CD4-positive, alpha-beta memory T cell (primary cell): ENCODE results near the gene CDH18. TPM values are rescaled to one million over a fixed set of nuclear protein-coding genes. Genes with fewer than 3 reads are reported as not detected.

Source experiments
- CTCF ChIA-PET: fragments of 350-600 bp; sonication (Branson Sonifier 250); formaldehyde crosslinking; loops from one replicate; lab custom pipeline; 2021; ENCODE audit warnings: inconsistent platforms; ENCODE audit not compliant: partially characterized antibody; lab: Charles Lee
- POLR2A ChIA-PET: fragments of 350-600 bp; sonication (Branson Sonifier 250); formaldehyde crosslinking; loops from one replicate; lab custom pipeline; 2021; ENCODE audit not compliant: partially characterized antibody; lab: Charles Lee
- DNase-seq, 5 donors: peaks; one replicate each; pipeline versions ENCODE4 v3.0.0 to v3.0.0-alpha.2; 2020 to 2022; ENCODE audit warnings: mixed read lengths in 1 of 5
- H3K27ac ChIP-seq: one replicate; pipeline ENCODE4 v1.7.0; 2013; ENCODE audit warnings: low read depth, low read length
- H3K27me3 ChIP-seq: 2 replicates; pipeline ENCODE4 v1.7.0; 2013; ENCODE audit warnings: mild to moderate bottlenecking, low read length, moderate library complexity; ENCODE audit not compliant: insufficient read depth
- H3K36me3 ChIP-seq: 2 replicates; pipeline ENCODE4 v1.7.0; 2013; ENCODE audit warnings: mild to moderate bottlenecking, low read length, moderate library complexity; ENCODE audit not compliant: insufficient read depth
- H3K4me1 ChIP-seq: 2 replicates; pipeline ENCODE4 v1.7.0; 2013; ENCODE audit warnings: mild to moderate bottlenecking, low read length, moderate library complexity; ENCODE audit not compliant: insufficient read depth
- H3K4me3 ChIP-seq, 2 donors: one replicate each; pipeline ENCODE4 v1.7.0; 2013; ENCODE audit warnings: low read length in 2 of 2, mild to moderate bottlenecking in 1 of 2
- H3K9me3 ChIP-seq, 2 donors: one replicate each; pipeline ENCODE4 v1.7.0; 2013; ENCODE audit warnings: low read length in 2 of 2, control low read depth in 1 of 2; ENCODE audit not compliant: control insufficient read depth in 1 of 2
- H3K27ac Mint-ChIP-seq, 7 donors: one replicate each; pipeline ENCODE4 v1.8.0; 2020 to 2021; ENCODE audit warnings: mixed read lengths in 7 of 7, mild to moderate bottlenecking in 6 of 7, inconsistent platforms in 3 of 7, moderate library complexity in 3 of 7
- H3K27me3 Mint-ChIP-seq, 2 donors: one replicate each; pipeline ENCODE4 v1.8.0; 2020 to 2021; ENCODE audit warnings: mixed read lengths in 2 of 2
- H3K36me3 Mint-ChIP-seq, 2 donors: one replicate each; pipeline ENCODE4 v1.8.0; 2020 to 2021; ENCODE audit warnings: mixed read lengths in 2 of 2, inconsistent platforms in 1 of 2, mild to moderate bottlenecking in 1 of 2
- H3K4me1 Mint-ChIP-seq, 4 donors: one replicate each; pipeline ENCODE4 v1.8.0; 2020 to 2021; ENCODE audit warnings: mixed read lengths in 4 of 4, mild to moderate bottlenecking in 1 of 4
- H3K4me3 Mint-ChIP-seq, 8 donors: one replicate each; pipeline ENCODE4 v1.8.0; 2020 to 2021; ENCODE audit warnings: mixed read lengths in 8 of 8, mild to moderate bottlenecking in 7 of 8, moderate library complexity in 6 of 8, inconsistent platforms in 3 of 8
- H3K9me3 Mint-ChIP-seq, 8 donors: one replicate each; pipeline ENCODE4 v1.8.0; 2020 to 2021; ENCODE audit warnings: mixed read lengths in 8 of 8, mild to moderate bottlenecking in 5 of 8, inconsistent platforms in 3 of 8, moderate library complexity in 1 of 8
- intact Hi-C: fragments of 100-400 bp; cut with micrococcal nuclease; formaldehyde crosslinking; loops from one replicate; pipeline ENCODE4 v1.15.1; 2023
- polyA plus RNA-seq, 2 donors: library from polyadenylated mRNA; unstranded; fragments of 300-500 nt; fragmentation: Illumina TruSeq; gene quantifications; one replicate each; pipeline ENCODE4 v1.2.3, GENCODE V29; 2021
- total RNA-seq, 2 experiments: library from RNA; stranded (reverse); gene quantifications; one replicate each; pipeline ENCODE4 v1.2.3, GENCODE V29; 2021

The CDH18 gene
- total RNA-seq: not detected
- not detected for polyA plus RNA-seq

- intact Hi-C loops: no loop called here
- Histone ChIP-seq H3K27ac (no peak within 1 kb of the TSS), H3K4me3 (no peak within 1 kb of the TSS), H3K27me3 (no peaks in the 10 kb centered on the region), H3K4me1 (no peaks in the 10 kb centered on the region), H3K36me3 (no peaks in the 10 kb centered on the region), H3K9me3 (no peaks in the 10 kb centered on the region)
- no peak within 1 kb of the TSS for H3K4me3 Mint-ChIP-seq
- POLR2A ChIA-PET: no interaction called here
- no peak for DNase-seq
- CTCF ChIA-PET: no interaction called here
- H3K27ac Mint-ChIP-seq: no peak within 1 kb of the TSS
- H3K36me3 Mint-ChIP-seq: no peaks in the 10 kb centered on the region
- H3K4me1 Mint-ChIP-seq: no peaks in the 10 kb centered on the region
- no peaks in the 10 kb centered on the region for H3K27me3 Mint-ChIP-seq
- H3K9me3 Mint-ChIP-seq: peaks cover 0 to 9% (median 3%) of the 10 kb centered on the region in 8 donors
Observed at GRCh38 chr5:19987612-19988361, at the start of gene CDH18. TSS of gene CDH18 (minus strand) at chr5:19988200. CDS start at chr5:19838986, 149,214 bp downstream.

GRCh38 chr5:20034717-20035116, 46.7 kb upstream of the CDH18 start:
- Histone ChIP-seq H3K4me3 (no peak overlapping the region), H3K27me3 (no peaks in the 10 kb centered on the region), H3K36me3 (no peaks in the 10 kb centered on the region), H3K9me3 (no peaks in the 10 kb centered on the region), H3K4me1 (no peaks in the 10 kb centered on the region), H3K27ac (no peak overlapping the region)
- Mint-ChIP-seq H3K36me3 (no peaks in the 10 kb centered on the region), H3K9me3 (peaks cover 5 to 39% (median 22%) of the 10 kb centered on the region in 8 donors), H3K4me1 (no peaks in the 10 kb centered on the region), H3K27me3 (no peaks in the 10 kb centered on the region), H3K27ac (no peak overlapping the region), H3K4me3 (no peak overlapping the region)
- CTCF ChIA-PET: no interaction called here
- intact Hi-C loops: no loop called here
- POLR2A ChIA-PET: no interaction called here
- DNase-seq: no peak

- Mint-ChIP-seq H3K4me1 (no peaks in the 10 kb centered on the region), H3K4me3 (no peak overlapping the region), H3K36me3 (no peaks in the 10 kb centered on the region), H3K27ac (no peak overlapping the region), H3K9me3 (peaks cover 5 to 34% (median 18%) of the 10 kb centered on the region in 8 donors), H3K27me3 (no peaks in the 10 kb centered on the region)
- Histone ChIP-seq H3K36me3 (no peaks in the 10 kb centered on the region), H3K27me3 (no peaks in the 10 kb centered on the region), H3K9me3 (no peaks in the 10 kb centered on the region), H3K4me1 (no peaks in the 10 kb centered on the region), H3K4me3 (no peak overlapping the region), H3K27ac (no peak overlapping the region)
- intact Hi-C loops: no loop called here
- no peak for DNase-seq
- ChIA-PET POLR2A (no interaction called here), CTCF (no interaction called here)
Observed at GRCh38 chr5:20033881-20034280, 45.9 kb upstream of the CDH18 start.

- Histone ChIP-seq H3K4me3 (no peak overlapping the region), H3K36me3 (no peaks in the 10 kb centered on the region), H3K4me1 (no peaks in the 10 kb centered on the region), H3K27me3 (no peaks in the 10 kb centered on the region), H3K9me3 (no peaks in the 10 kb centered on the region), H3K27ac (no peak overlapping the region)
- peaks cover 5 to 25% (median 10%) of the 10 kb centered on the region in 8 donors for H3K9me3 Mint-ChIP-seq
- no peak for DNase-seq
- no peaks in the 10 kb centered on the region for H3K27me3 Mint-ChIP-seq
- intact Hi-C loops: no loop called here
- no peak overlapping the region for H3K4me3 Mint-ChIP-seq
- CTCF ChIA-PET: no interaction called here
- POLR2A ChIA-PET: no interaction called here
- no peak overlapping the region for H3K27ac Mint-ChIP-seq
- no peaks in the 10 kb centered on the region for H3K36me3 Mint-ChIP-seq
- no peaks in the 10 kb centered on the region for H3K4me1 Mint-ChIP-seq
Observed at GRCh38 chr5:20032896-20033295, 44.9 kb upstream of the CDH18 start.

- no peaks in the 10 kb centered on the region for H3K36me3 Mint-ChIP-seq
- CTCF ChIA-PET: no interaction called here
- Histone ChIP-seq H3K27ac (no peak overlapping the region), H3K4me3 (no peak overlapping the region), H3K27me3 (no peaks in the 10 kb centered on the region), H3K9me3 (no peaks in the 10 kb centered on the region), H3K36me3 (no peaks in the 10 kb centered on the region), H3K4me1 (no peaks in the 10 kb centered on the region)
- H3K27me3 Mint-ChIP-seq: no peaks in the 10 kb centered on the region
- intact Hi-C loops: no loop called here
- H3K9me3 Mint-ChIP-seq: peaks cover under 1 to 13% (median 3%) of the 10 kb centered on the region in 8 donors
- DNase-seq: no peak
- H3K4me3 Mint-ChIP-seq: no peak overlapping the region
- no peak overlapping the region for H3K27ac Mint-ChIP-seq
- POLR2A ChIA-PET: no interaction called here
- H3K4me1 Mint-ChIP-seq: no peaks in the 10 kb centered on the region
Observed at GRCh38 chr5:20030125-20030524, 42.1 kb upstream of the CDH18 start.

GRCh38 chr5:20029266-20029665, 41.3 kb upstream of the CDH18 start:
- H3K27ac Mint-ChIP-seq: no peak overlapping the region
- POLR2A ChIA-PET: no interaction called here

GRCh38 chr5:20028506-20028905, 40.5 kb upstream of the CDH18 start:
- H3K4me1 Mint-ChIP-seq: no peaks in the 10 kb centered on the region
- Histone ChIP-seq H3K9me3 (no peaks in the 10 kb centered on the region), H3K36me3 (no peaks in the 10 kb centered on the region), H3K27me3 (no peaks in the 10 kb centered on the region), H3K4me1 (no peaks in the 10 kb centered on the region), H3K4me3 (no peak overlapping the region), H3K27ac (no peak overlapping the region)
- CTCF ChIA-PET: interaction anchor here (0.5 kb wide), 1 partner anchor 555 kb away, joined by 3 read pairs; no protein-coding TSS in a partner anchor
- H3K27ac Mint-ChIP-seq: no peak overlapping the region
- DNase-seq: no peak
- POLR2A ChIA-PET: no interaction called here
- no peaks in the 10 kb centered on the region for H3K27me3 Mint-ChIP-seq
- H3K9me3 Mint-ChIP-seq: peaks cover 0 to 17% (median 5%) of the 10 kb centered on the region in 8 donors
- no peaks in the 10 kb centered on the region for H3K36me3 Mint-ChIP-seq
- intact Hi-C loops: no loop called here
- no peak overlapping the region for H3K4me3 Mint-ChIP-seq

More at GRCh38 chr5:20029266-20029665, 41.3 kb upstream of the CDH18 start:
- no peaks in the 10 kb centered on the region for H3K27me3 Mint-ChIP-seq
- H3K36me3 ChIP-seq: no peaks in the 10 kb centered on the region
- H3K4me3 ChIP-seq: no peak overlapping the region
- no peak for DNase-seq
- peaks cover 2 to 14% (median 4%) of the 10 kb centered on the region in 8 donors for H3K9me3 Mint-ChIP-seq
- no peak overlapping the region for H3K27ac ChIP-seq
- no peaks in the 10 kb centered on the region for H3K27me3 ChIP-seq
- H3K9me3 ChIP-seq: no peaks in the 10 kb centered on the region
- no peaks in the 10 kb centered on the region for H3K36me3 Mint-ChIP-seq
- no peaks in the 10 kb centered on the region for H3K4me1 Mint-ChIP-seq
- H3K4me3 Mint-ChIP-seq: no peak overlapping the region
- H3K4me1 ChIP-seq: no peaks in the 10 kb centered on the region
- intact Hi-C loops: no loop called here
- CTCF ChIA-PET: interaction anchor here (0.5 kb wide), 1 partner anchor 556 kb away, joined by 3 read pairs; no protein-coding TSS in a partner anchor
